ENCODE results near the gene LRRC73. TPM values are rescaled to one million over a fixed set of nuclear protein-coding genes. Genes with fewer than 3 reads are reported as not detected.

LRRC73 gene
- total and polyA plus RNA-seq, 8 donors, result 0.30 to 1.0 (median 0.31) TPM; not detected in 3

GRCh38 chr6:43493833-43494232 lies 16.3 kb downstream of the LRRC73 start:
- peak in 1 of 2 donors; percentile 76 for DNase-seq

GRCh38 chr6:43493230-43493629 lies 16.9 kb downstream of the LRRC73 start:
- peaks cover 15 to 50% (median 34%) of the 10 kb centered on the region in 4 donors for H3K4me1 ChIP-seq

More at GRCh38 chr6:43493833-43494232, 16.3 kb downstream of the LRRC73 start:
- Histone ChIP-seq H3K27ac (peak overlapping the region in 3 of 5 donors; percentile 7 to 42 (median 8)), H3K4me1 (peaks cover 12 to 50% (median 34%) of the 10 kb centered on the region in 4 donors), H3K9me3 (no peaks in the 10 kb centered on the region), H3K4me3 (no peak overlapping the region), H3K27me3 (no peaks in the 10 kb centered on the region), H3K36me3 (peaks cover 10 to 29% (median 21%) of the 10 kb centered on the region in 4 donors)
- intact Hi-C loops (cut with DNase I; ENCODE audit: low total_unique reads), result no loop called here
- TF ChIP-seq POLR2AphosphoS5 (IDR thresholded peaks at IDR 0.05) (peak in 1 of 3 donors; percentile 53), EP300 (IDR thresholded peaks at IDR 0.05) (no peak)
- 37 to 78% (median 53%) methylated on average over 7 of the region's 7 CpGs for WGBS, 5 donors

GRCh38 chr6:43492673-43493072 lies 17.5 kb downstream of the LRRC73 start:
- TF ChIP-seq CTCF (IDR thresholded peaks at IDR 0.05), result no peak
- TF ChIP-seq POLR2AphosphoS5 (IDR thresholded peaks at IDR 0.05), result no peak
- no peak for TF ChIP-seq POLR2A (IDR thresholded peaks at IDR 0.05)
- TF ChIP-seq EP300 (IDR thresholded peaks at IDR 0.05), result no peak
- intact Hi-C loops (cut with DNase I; ENCODE audit: low total_unique reads), result no loop called here
- no peak for DNase-seq
- Histone ChIP-seq H3K27me3 (no peaks in the 10 kb centered on the region), H3K36me3 (peaks cover 0 to 17% (median 9%) of the 10 kb centered on the region in 4 donors), H3K9me3 (no peaks in the 10 kb centered on the region), H3K4me3 (no peak overlapping the region), H3K27ac (peak overlapping the region in 2 of 5 donors; percentile 51 to 55), H3K4me1 (peaks cover 15 to 50% (median 34%) of the 10 kb centered on the region in 4 donors)
- WGBS, 5 donors, result 69 to 76% (median 71%) methylated on average over 2 to 3 of the region's 3 CpGs

More at GRCh38 chr6:43493230-43493629, 16.9 kb downstream of the LRRC73 start:
- Histone ChIP-seq H3K27ac (peak overlapping the region in 1 of 5 donors; percentile 42), H3K4me3 (no peak overlapping the region), H3K27me3 (no peaks in the 10 kb centered on the region), H3K36me3 (peaks cover 4 to 23% (median 15%) of the 10 kb centered on the region in 4 donors), H3K9me3 (no peaks in the 10 kb centered on the region)
- DNase-seq, result no peak
- 41 to 72% (median 52%) methylated on average over 2 of the region's 2 CpGs for WGBS, 5 donors
- intact Hi-C loops (cut with DNase I; ENCODE audit: low total_unique reads), result no loop called here
- TF ChIP-seq POLR2A (IDR thresholded peaks at IDR 0.05) (no peak), EP300 (IDR thresholded peaks at IDR 0.05) (no peak), POLR2AphosphoS5 (IDR thresholded peaks at IDR 0.05) (no peak), CTCF (IDR thresholded peaks at IDR 0.05) (no peak)

- TF ChIP-seq CTCF (IDR thresholded peaks at IDR 0.05) (no peak), POLR2A (IDR thresholded peaks at IDR 0.05) (no peak), POLR2AphosphoS5 (IDR thresholded peaks at IDR 0.05) (peak in 1 of 3 donors; percentile 49), EP300 (IDR thresholded peaks at IDR 0.05) (no peak)
- WGBS, 5 donors, result 21 to 43% (median 36%) methylated on average over 10 of the region's 10 CpGs
- intact Hi-C loops (cut with DNase I; ENCODE audit: low total_unique reads), result no loop called here
Measured at GRCh38 chr6:43491750-43492661, 18.1 kb downstream of the LRRC73 start.

More at GRCh38 chr6:43491750-43492661, 18.1 kb downstream of the LRRC73 start:
- Histone ChIP-seq H3K27me3 (no peaks in the 10 kb centered on the region), H3K27ac (peak overlapping the region in 3 of 5 donors; percentile 42 to 55 (median 51)), H3K36me3 (peaks cover 0 to 15% (median 9%) of the 10 kb centered on the region in 4 donors), H3K9me3 (no peaks in the 10 kb centered on the region), H3K4me3 (no peak overlapping the region), H3K4me1 (peaks cover 15 to 50% (median 32%) of the 10 kb centered on the region in 4 donors)
- peak; percentile 76 to 79 for DNase-seq
